Tibial artery (tissue), 4 donors: ENCODE results near the gene CRMP1.

Source experiments
- DNase-seq, 2 donors: peaks; one replicate each; pipeline ENCODE4 v3.0.0-alpha.2; 2019
- H3K27ac ChIP-seq, 2 donors: fragments of 200-600 bp; sonication (generic) in 1 of 2; 1 replicate in 1 of 2; 2 replicates in 1 of 2; pipeline ENCODE4 v1.5.1; 2018 to 2019; ENCODE audit warnings: mild to moderate bottlenecking in 1 of 2
- H3K27me3 ChIP-seq, 2 donors: fragments of 200-600 bp; sonication (generic) in 1 of 2; one replicate each; pipeline versions ENCODE4 v1.5.1 to v1.6.0; 2016 to 2019
- H3K36me3 ChIP-seq, 3 donors: fragments of 200-600 bp; sonication (generic) in 2 of 3; one replicate each; pipeline ENCODE4 v1.5.1; 2016 to 2019; ENCODE audit warnings: mild to moderate bottlenecking in 2 of 3
- H3K4me1 ChIP-seq, 4 donors: fragments of 200-600 bp; sonication (generic) in 2 of 4; 1 replicate in 3 of 4; 2 replicates in 1 of 4; pipeline ENCODE4 v1.5.1; 2016 to 2019
- H3K4me3 ChIP-seq, 2 donors: fragments of 200-600 bp; sonication (generic) in 1 of 2; 1 replicate in 1 of 2; 2 replicates in 1 of 2; pipeline ENCODE4 v1.5.1; 2018 to 2019; ENCODE audit warnings: mild to moderate bottlenecking in 2 of 2
- H3K9me3 ChIP-seq, 3 donors: fragments of 200-600 bp; sonication (generic) in 1 of 3; one replicate each; pipeline ENCODE4 v1.5.1; 2016 to 2019
- intact Hi-C: fragments of 100-400 bp; cut with DNase I; formaldehyde crosslinking; loops from one replicate; pipeline ENCODE4 v1.15.0; 2023; ENCODE audit warnings: low total_unique reads
- TF ChIP-seq, protein P1 (sequence below), 2 experiments: fragments of 200-600 bp in 1 of 2; fragments of 450-650 bp in 1 of 2; IDR thresholded peaks; one replicate each; pipeline ENCODE4 v1.5.1; 2017 to 2019; ENCODE audit warnings: antibody characterized with exemption in 2 of 2, mild to moderate bottlenecking in 1 of 2, moderate library complexity in 1 of 2

Gene CRMP1

DNA sequence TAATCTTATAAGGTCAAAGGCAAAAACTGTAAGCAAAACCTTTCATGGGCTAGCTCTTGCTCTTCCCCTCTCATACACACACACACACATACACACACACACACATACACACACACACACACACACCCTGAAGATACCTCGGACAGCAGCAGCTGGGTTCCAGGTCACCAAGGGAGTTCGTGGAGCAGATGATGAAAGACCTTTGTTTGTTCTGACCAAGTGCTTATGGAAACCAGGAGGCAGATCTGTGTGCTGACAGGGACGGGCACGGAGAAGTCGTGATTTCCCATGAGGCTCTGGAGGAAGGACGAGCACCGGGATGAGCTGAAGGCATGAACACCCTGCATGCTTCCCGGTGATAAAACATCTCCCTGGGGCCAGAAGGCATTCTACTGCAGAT is 35.4 kb upstream of the CRMP1 start:
- intact Hi-C loops = no loop called here

DNA sequence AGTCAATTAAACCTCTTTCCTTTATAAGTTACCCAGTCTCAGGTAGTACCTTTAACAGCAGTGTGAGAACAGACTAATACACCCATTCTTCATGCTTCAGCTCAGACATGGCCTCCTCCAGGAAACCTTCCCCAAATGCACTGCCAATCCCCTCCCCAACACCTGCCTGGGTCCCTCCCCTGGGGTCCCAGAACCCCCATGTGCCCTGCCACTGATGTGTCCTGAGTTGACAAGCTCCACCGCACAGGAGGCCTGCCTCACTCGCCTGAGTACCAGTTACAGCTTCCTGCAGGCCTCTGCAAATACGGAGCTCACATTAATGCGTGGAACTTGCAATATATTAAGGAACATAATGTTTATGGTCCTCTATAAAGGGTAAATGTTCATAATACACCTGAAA is 34.9 kb upstream of the CRMP1 start:
- intact Hi-C loops = no loop called here
- Histone ChIP-seq H3K9me3 (no peaks in the 10 kb centered on the region), H3K4me1 (no peaks in the 10 kb centered on the region), H3K4me3 (no peak overlapping the region), H3K27ac (no peak overlapping the region), H3K36me3 (no peaks in the 10 kb centered on the region), H3K27me3 (peaks cover 0 to 23% of the 10 kb centered on the region in 2 donors)
- TF ChIP-seq, protein P1, sequence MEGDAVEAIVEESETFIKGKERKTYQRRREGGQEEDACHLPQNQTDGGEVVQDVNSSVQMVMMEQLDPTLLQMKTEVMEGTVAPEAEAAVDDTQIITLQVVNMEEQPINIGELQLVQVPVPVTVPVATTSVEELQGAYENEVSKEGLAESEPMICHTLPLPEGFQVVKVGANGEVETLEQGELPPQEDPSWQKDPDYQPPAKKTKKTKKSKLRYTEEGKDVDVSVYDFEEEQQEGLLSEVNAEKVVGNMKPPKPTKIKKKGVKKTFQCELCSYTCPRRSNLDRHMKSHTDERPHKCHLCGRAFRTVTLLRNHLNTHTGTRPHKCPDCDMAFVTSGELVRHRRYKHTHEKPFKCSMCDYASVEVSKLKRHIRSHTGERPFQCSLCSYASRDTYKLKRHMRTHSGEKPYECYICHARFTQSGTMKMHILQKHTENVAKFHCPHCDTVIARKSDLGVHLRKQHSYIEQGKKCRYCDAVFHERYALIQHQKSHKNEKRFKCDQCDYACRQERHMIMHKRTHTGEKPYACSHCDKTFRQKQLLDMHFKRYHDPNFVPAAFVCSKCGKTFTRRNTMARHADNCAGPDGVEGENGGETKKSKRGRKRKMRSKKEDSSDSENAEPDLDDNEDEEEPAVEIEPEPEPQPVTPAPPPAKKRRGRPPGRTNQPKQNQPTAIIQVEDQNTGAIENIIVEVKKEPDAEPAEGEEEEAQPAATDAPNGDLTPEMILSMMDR (IDR thresholded peaks at IDR 0.05) = no peak
- DNase-seq = no peak

More for the DNA sequence above, 35.4 kb upstream of the CRMP1 start:
- H3K36me3 ChIP-seq = no peaks in the 10 kb centered on the region
- no peaks in the 10 kb centered on the region for H3K9me3 ChIP-seq
- no peak overlapping the region for H3K4me3 ChIP-seq
- H3K27me3 ChIP-seq = peaks cover 0 to 25% of the 10 kb centered on the region in 2 donors
- DNase-seq = no peak
- TF ChIP-seq, protein P1 (IDR thresholded peaks at IDR 0.05) = no peak
- H3K4me1 ChIP-seq = no peaks in the 10 kb centered on the region
- H3K27ac ChIP-seq = no peak overlapping the region

DNA sequence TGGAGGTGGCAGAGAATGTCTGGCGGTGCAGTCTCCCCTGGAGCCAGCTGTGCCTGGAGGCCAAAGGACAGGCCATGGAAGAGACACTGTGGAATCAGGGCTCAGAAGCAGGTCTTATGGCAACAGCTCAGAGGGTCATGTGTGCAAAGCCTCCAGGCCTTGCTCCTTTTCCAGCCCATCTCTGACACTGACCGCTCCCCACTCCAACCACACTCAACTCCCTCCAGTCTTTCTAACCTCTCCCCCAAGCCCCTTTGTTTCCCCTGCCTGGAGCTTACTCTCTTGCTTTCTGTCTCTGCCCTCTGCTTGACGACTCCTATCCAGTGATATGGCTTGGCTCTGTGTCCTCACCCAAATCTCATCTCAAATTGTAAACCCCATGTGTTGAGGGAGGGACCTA is 34.2 kb upstream of the CRMP1 start:
- H3K27ac ChIP-seq = no peak overlapping the region
- H3K9me3 ChIP-seq = no peaks in the 10 kb centered on the region
- intact Hi-C loops = no loop called here
- DNase-seq = no peak
- H3K27me3 ChIP-seq = peaks cover 0 to 19% of the 10 kb centered on the region in 2 donors
- no peaks in the 10 kb centered on the region for H3K36me3 ChIP-seq
- H3K4me3 ChIP-seq = no peak overlapping the region
- TF ChIP-seq, protein P1 (IDR thresholded peaks at IDR 0.05) = no peak
- H3K4me1 ChIP-seq = no peaks in the 10 kb centered on the region

DNA sequence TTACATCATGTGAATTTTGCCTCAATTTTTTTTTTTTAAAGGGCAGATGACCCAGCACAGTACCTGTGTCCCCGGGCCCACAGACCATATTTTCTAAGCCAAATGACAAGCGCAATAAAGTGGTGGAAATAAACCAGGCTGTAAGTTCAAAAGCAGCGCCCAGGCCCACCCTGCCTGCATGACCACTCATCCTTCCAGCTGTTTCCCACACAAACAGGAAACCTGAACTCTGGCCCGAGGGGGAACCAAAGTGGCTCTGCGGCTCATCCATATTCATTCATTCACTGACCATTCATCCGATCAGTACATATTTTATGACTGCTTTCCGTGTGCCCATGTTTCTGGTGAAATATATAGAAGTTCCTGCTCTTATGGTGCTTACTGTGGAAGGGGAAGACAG is 33.7 kb upstream of the CRMP1 start:
- Histone ChIP-seq H3K9me3 (no peaks in the 10 kb centered on the region), H3K4me3 (no peak overlapping the region), H3K36me3 (no peaks in the 10 kb centered on the region), H3K27me3 (peaks cover 0 to 23% of the 10 kb centered on the region in 2 donors), H3K4me1 (no peaks in the 10 kb centered on the region), H3K27ac (no peak overlapping the region)
- TF ChIP-seq, protein P1 (IDR thresholded peaks at IDR 0.05) = no peak
- intact Hi-C loops = no loop called here
- no peak for DNase-seq

DNA sequence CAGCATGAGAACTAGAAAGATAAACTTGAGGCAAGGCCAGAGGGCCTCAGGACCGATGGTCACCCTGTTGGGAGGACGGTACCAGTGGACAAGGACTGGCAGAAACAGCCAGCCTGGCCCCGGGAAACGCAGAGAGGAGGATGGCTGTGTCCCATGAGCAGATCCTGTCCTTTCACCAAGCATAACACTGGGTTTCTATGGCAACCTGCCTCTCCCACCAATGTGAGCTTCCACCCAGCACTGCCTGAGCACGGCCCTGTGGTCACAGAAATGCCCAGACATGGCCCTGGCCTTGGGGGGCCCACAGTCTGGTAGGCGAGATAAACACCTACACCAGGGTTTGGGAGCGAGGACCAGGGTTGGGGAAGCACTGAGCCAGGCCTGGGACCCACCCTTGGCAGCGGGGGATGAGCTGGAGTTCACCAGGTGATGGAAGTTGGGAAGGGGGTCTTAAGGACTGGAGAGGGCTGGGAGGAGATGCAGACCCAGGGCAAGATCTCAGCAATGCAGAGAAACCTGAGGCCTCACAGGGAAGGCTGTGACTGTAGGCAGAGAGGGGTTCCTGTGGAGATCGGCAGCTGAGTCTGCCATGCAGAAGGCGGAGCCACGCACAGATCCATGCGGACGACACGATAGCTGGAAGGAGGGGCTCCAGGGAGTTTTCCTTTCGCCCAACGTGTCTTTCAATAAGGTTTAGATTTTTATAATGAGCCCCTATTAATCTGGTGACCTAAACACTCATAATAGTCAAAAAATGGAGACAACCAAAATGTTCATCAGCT is 32.7 kb upstream of the CRMP1 start:
- DNase-seq = no peak

More for the DNA sequence above, 32.7 kb upstream of the CRMP1 start:
- TF ChIP-seq, protein P1 (IDR thresholded peaks at IDR 0.05) = no peak
- no peaks in the 10 kb centered on the region for H3K36me3 ChIP-seq
- H3K27ac ChIP-seq = no peak overlapping the region
- no peaks in the 10 kb centered on the region for H3K4me1 ChIP-seq
- H3K4me3 ChIP-seq = no peak overlapping the region
- no peaks in the 10 kb centered on the region for H3K9me3 ChIP-seq
- intact Hi-C loops = no loop called here
- peaks cover 0 to 23% of the 10 kb centered on the region in 2 donors for H3K27me3 ChIP-seq
